Measurements from ENCODE around the gene FGF14.

Gene FGF14

DNA sequence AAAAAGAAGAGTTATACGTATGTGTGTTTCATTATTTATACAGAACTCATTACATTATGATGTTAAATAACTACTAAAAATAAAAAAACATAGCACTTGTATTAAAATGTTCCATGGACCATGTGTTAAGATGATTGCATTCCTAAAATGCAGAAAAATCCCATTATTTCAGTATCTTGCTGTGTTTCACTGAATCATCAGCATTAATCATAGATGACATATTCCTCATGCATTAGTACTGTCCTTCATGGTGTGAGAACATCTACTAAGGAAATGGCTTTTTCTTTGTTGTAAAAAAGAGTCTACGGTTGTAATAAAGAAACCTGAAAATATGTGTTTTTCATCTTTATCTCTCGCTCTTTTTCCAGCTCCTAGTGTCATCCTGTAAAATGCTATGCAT lies 416.5 kb downstream of the FGF14 start:
- no peak for DNase-seq (ENCODE audit: low read depth in 2 of 2)

DNA sequence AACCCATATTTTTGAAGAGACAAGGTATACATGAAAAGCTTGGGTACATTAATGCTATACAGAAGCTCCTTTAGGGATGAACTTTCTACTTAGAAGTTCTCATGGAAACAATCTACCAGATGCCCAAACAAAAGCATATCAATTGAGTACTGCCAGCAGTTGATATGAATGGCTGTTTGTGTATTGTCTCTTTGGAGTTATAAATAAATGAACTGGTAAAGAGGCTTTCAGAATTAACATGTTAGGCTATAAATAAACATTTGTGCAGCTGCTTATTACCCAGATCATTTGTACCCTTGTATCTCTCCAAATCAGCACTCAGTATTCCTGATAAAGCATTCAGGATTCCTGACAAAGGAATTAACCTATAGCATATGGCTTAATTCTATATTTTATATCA lies 418.9 kb downstream of the FGF14 start:
- no peak for DNase-seq (ENCODE audit: low read depth in 2 of 2)

DNA sequence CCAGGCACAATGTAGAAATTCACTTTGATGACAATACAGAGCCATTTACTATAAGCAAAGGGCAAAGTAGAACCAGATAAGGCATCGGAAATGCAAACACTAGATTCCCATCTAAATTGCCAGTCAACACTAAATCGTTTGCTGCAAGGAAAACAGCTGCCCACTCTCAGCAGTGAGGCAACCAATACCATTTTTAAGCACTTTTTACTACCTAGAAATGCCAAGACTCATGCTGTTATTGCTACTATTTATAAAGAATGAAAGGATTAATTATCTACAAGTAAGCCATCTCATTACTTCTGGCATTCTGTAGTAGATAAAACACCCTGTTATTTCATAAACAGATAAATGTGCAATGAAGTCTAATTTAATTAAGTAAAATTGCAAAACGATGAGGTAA lies 422.0 kb downstream of the FGF14 start:
- DNase-seq (ENCODE audit: low read depth in 2 of 2), result no peak

DNA sequence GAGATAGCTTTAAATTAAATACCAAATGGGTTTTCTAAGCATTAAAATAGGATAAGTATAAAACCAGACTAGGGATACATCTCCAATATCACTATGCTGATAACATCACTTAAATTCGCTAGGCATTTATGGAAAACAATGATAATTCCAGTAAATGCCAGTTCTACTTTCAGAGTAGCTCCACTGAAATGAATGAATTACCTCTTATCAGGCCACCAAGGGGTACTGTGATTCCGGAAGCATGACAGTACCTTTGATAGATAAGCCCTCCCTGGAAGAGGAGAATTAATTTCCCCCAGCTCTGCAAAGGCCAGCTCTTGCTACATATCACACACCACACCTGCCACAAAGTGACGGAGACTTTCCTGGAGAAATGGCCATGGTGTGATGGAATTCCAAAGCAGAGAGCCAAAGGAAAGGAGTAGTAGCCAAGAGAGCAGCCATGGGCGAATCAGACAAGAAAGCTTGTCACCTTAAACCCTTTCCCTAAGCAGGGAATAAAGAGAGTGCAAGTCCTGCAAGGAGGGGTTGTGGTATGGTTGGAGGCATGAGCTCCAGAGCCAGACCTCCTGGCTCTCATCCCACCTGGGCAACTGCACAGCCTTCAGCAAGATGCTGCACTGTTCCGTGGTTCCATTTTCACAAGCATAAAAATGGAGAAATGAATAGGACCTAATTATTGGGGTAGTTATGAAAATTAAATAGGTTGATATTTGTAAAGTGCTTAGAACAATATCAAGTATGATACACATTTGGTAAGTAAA lies 423.1 kb downstream of the FGF14 start:
- DNase-seq (ENCODE audit: low read depth in 2 of 2), result no peak

DNA sequence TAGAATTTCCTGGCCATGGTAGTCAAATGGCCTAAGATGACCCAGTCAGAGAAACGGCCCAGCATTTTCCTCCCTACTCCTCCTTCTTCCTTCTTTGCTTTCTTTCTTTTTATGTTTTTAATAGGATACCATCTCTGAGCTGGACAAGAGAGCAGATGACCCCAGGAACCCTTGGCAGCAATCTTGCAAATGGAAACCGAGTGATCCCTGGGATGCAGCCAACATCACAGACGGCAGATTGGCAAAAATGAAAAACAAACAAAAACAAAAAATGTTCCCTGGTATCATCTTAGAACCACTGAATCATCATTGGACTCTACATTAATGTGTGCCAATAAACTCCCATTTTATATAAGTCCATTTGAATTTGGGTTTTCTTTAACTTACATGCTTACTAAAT lies 424.4 kb downstream of the FGF14 start:
- DNase-seq (ENCODE audit: low read depth in 2 of 2), result no peak

DNA sequence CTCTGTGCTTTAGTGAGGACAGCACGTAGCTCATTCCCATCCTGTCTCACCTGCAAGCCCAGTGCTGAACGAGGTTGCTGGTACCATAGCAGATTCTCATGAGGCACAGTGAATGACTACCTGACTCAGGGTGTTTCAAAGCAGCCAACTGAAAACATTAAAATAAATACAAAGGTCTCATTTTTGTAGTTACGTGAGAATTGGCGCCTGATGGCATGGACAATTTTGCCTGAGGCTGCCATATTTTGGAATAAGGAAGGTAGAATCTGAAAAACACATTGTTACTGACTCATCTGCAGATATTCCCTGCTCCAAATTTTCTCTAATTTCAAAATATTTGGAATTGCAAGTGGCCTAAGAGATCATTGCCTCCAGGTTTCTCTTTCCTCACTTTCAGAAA lies 429.7 kb downstream of the FGF14 start:
- DNase-seq (ENCODE audit: low read depth in 2 of 2), result no peak

DNA sequence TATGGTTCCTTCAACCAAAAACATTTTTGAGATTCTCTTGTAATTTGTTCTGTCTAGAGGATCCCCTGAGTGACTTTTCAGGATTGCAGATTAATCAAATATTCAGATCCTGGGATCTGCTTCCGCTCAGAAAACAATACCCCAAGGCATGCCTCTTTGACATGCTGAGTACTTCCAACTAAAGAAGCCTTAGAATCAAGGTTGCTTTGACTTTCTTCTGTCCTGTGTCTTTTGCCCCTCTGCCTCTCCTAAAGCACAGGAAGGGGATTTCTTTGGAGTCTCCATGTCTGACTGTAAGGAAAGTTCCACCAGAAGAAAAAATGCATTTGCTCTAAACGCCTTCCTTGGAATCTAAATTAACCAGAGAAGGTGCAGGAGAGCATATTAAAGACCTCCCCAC lies 431.5 kb downstream of the FGF14 start:
- DNase-seq (ENCODE audit: low read depth in 2 of 2), result no peak

DNA sequence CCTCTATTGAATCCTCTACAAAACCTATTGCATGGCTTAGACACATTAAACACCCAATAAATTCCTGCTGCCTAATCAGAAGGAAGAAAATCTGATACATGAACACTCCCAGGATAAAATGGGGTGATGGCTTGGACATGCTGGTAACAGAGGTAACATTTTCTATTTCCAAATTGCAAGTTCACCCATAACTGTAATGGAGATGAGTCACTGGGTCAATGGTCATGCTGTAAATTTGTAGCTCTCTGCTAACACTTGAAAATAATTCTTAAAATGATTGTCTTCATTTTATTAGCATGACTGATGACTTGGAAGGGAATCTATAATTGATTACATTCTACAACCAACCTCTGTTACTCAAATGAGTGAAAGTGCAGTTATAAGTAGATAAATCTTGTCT lies 434.1 kb downstream of the FGF14 start:
- no peak for DNase-seq (ENCODE audit: low read depth in 2 of 2)

DNA sequence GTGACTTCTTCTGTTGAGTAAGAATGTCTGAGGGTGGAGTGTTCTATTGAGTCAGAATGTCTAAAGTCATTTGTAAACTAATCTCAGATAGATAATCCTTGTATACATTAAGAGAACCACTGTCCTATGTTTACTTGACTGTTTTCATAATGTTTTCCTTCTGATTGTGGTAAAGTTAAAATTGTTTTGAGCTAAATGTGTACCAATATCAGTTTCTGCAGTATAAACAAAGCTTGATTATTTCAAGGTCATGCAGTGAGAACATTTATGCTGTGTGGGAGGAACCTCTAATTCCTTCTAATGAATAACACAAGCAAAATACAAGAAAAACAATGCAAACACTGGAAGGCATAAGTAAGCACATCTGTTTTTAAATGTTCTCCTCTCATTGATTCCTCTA lies 434.6 kb downstream of the FGF14 start:
- DNase-seq (ENCODE audit: low read depth in 2 of 2), result no peak

DNA sequence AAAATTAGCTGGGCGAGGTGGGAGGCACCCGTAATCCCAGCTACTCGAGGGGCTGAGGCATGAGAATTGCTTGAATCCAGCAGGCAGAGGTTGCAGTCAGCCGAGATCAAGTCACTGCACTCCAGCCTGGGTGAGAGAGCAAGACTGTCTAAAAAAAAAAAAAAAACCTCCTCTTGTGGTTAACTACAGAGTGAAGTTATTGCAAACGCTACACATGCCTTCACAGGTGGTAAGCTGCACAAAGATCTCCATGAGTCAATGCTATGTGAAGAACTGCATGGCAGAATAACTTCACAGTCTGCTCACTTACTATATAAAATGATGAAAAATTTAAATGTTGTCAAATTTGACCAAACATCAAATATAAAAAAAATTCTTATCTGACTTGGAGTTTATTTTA lies 436.8 kb downstream of the FGF14 start:
- DNase-seq (ENCODE audit: low read depth in 2 of 2), result no peak

DNA sequence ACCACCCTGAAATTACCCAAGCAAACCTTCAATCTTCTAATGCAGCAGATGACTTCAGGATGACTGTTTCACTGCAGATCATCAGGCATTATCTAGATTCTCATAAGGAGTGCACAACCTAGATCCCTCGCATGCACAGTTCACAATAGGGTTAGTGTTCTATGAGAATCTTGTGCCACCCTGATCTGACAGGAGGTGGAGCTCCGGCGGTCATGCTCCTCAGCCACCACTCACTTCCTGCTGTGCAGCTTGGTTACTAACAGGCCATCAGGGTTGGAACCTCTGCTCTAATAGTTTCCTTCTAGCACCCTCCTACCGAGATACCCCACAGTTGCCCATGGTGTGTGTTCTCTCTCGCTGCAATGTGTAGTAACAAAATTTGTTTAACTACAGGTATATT lies 442.8 kb downstream of the FGF14 start:
- DNase-seq (ENCODE audit: low read depth in 2 of 2), result no peak

DNA sequence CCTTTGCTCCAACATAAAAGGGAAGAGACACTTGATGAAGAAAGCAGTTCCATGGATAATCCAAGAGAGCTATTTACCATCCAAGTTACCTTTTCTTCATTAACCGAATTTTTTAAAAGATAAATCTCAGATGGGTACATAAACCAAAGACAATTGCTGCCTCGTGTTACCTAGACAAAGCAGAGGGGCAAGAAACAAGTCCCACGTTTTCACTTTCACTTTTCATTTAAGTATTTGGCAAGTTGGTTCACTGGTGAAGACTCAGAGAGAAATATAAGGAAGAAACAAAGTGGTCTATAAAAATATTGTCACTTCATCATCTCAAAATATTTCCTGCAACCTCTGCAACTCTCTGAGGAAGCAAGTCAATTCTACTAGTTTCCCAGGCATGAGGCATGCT lies 446.1 kb downstream of the FGF14 start:
- DNase-seq (ENCODE audit: low read depth in 2 of 2), result no peak

DNA sequence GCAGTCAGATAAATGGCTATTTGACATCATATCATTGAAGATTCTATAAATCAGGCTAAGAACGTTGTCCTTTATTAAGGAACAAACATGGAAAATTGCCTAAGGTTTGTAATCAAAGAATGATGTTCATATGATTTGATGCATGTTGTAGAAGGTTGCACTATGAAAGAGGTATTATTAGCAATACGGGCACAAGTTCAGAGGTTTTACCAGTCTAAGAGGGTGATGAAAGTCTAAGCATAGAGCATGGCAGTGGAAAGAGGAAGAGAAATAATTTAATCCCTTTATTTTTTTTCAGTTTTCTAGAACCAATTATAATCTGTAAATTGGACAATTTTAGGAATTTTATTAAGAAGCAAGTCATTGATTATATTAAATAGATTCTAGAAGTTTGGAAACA lies 450.7 kb downstream of the FGF14 start:
- DNase-seq (ENCODE audit: low read depth in 2 of 2), result no peak

DNA sequence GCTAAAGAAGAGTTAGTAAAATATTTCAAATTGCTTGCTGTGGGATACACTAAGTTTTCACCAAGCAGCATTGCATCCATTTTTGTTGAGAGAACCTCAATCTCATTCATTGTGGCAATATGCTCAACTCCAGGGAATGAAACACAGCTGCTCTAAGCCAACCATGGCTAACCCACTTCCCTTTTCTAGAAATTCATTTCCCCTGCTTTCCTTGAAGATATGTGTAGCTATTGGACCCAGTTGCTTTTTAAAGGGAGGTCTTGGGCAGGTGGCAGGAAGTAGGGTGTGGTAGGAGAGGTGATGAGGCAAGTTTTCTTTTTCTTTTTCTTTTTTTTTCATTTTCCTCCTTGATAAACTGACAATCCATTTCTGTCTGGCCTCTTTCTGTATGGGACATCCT lies 452.2 kb downstream of the FGF14 start:
- DNase-seq (ENCODE audit: low read depth in 2 of 2), result no peak

DNA sequence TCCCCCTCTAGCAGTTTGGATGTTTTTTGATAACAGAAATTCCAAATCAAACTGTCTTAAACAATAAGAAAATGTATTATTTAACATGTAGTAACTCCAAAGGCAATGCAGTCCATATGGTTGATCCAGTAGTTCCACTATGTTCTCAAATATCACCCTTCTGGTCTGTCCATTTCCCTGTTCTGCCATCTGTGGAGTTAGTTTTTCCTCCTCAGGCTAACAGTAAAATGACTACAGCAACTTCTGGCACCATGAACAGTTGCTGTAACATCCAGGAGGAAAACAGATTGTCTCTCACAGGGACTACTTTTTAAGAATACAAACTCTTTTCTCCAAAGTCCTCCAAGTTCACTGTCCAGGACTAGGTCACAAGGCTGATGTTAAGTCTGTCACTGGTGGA lies 455.4 kb downstream of the FGF14 start:
- DNase-seq (ENCODE audit: low read depth in 2 of 2), result no peak

DNA sequence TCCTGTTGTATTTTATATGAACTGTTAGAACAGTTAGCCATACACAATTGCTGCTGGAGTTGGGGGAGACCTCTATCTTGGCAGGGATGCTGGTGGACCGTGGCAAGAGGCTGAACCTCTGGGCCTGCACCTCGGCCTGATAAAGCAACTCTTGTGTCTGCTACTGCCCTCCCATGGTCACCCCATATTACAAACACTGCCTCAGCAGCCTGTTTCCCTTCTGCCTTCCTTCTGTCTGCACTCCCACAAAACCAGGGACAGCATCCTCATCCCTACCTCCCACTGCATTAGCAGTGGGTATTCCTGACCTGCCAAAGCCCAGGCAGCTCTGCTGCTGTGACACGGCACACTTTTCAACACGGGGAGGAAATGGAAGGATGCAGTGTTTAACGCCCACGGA lies 456.4 kb downstream of the FGF14 start:
- no peak for DNase-seq (ENCODE audit: low read depth in 2 of 2)

DNA sequence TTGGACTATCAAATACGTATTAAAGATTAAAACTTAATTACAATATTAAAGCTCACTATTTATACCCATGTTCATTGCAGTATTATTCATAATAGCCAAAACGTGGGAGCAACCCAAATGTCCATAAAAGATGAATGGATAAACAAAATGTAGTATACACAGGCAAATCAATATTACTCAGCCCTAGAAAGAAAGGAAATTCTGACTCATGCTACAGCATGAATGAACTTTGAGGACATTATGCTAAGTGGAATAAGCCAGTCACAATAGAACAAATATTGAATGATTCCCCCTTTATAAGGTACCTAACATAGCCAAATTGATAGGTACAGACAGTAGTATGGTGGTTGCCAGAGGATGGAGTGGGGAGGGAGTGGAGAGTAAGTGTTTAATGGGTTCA lies 457.3 kb downstream of the FGF14 start:
- DNase-seq (ENCODE audit: low read depth in 2 of 2), result no peak

DNA sequence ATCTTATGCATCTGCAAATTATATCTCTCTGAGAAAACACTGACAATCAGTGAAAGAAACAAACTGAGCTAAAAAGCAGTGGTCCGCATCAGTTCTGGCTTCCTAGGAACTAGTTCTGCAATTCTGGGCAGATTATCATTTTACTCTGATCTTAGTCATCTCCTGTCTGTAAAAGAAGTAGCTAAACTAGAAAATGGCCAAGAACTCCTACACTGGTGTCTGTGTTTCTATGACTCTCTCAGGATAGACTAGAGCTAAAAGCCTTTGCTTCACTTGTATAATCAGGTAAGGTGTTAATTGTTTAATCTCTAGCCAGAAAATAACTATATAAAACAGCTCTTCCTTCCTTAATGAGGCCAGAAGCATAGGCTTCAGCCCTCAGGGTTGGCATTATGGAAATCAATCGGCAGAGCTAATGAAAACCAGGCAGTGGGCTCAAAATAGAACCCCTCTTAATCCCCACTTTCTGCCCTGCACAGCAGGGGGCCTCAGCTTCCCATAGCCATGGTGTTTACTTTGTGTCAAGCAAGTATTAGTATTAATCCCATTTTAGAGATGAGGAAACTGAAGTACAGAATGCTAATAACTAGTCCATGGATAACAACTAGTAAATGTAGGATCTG lies 459.2 kb downstream of the FGF14 start:
- no peak for DNase-seq (ENCODE audit: low read depth in 2 of 2)

DNA sequence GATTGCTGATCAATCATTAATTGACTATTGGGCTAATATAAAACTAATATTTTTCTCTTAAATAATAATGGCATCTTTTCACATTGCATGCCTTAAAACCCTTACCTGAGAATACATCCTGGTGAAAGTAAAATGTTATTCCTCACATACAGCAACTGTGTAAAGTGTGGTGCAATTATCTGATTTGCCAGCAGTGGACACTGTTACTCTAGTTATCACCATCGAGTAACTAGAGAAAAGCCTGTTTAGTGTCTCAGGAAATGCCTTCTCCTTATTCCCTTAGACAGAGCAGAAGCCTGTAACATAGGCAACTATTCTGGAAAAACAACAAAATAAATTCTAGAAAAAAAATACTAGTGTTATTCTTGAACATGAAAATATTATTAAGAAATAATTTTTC lies 459.8 kb downstream of the FGF14 start:
- DNase-seq (ENCODE audit: low read depth in 2 of 2), result no peak

DNA sequence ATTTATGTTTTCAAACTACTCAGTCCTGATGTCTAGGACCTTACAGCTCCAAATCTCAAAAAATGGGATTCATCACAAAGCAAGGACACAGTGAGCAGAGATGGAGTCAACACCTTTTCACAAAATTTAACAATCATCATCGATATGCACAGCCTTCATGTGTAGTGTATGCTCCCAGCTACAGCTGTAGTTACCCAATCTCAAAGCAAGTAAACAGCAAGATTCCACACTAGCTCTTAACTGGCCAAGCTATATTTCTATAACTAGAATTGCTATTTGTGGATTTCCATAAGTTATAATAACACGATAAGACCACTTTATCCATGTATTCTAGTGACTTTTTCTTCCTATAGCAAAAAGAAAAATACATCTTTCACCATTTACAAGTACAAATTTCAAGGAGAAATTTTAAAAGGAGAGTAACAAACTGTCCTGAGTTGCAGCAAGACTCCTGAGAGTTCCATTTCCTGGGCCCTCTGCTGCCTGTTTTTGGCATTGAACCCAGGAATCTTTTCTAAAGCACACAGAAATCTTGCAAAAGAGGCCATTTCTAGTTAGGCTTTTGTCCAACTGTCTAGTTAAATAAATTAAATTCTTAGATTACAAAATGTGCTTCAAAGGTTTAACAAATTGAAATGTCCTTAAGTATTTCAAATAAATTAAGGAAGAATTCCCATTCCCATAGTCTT lies 460.6 kb downstream of the FGF14 start:
- DNase-seq (ENCODE audit: low read depth in 2 of 2), result no peak

DNA sequence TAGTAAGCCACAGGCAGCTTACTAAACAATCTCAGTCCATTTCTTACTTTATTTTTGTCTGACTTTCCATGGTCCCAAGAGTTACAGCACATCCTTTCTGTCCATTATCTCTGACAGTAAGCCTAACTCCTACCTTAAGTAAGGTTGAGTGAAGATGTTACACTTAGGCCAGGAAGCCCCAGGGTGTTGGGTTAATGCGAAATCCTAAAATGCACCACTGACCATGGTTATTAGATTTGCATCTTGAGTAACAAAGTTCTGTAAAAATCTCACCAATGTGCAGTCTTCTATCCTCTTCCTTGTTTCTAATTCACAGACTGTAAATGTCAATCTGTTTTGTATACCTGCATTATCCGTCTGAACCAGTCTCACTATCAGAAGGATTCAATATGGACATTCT lies 462.5 kb downstream of the FGF14 start:
- DNase-seq (ENCODE audit: low read depth in 2 of 2), result no peak

DNA sequence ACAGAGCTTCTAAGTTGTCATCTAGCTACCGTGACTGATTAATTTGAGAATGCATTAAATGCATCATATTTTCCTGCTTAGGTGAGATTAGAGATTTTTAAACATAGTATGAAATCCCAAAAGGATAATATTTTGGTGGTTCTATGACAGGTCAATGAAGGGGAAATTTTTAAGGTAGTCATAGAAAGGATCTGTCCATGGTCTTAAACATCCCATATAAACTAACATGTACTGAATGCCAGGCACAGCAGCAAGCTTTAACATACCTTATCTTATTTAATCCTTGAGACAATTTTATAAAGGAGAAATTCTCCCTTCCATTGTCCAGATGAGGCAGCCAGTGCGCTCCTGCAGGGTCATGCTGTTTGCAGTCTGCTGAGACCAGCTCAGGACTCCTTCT lies 466.0 kb downstream of the FGF14 start:
- DNase-seq (ENCODE audit: low read depth in 2 of 2), result no peak

DNA sequence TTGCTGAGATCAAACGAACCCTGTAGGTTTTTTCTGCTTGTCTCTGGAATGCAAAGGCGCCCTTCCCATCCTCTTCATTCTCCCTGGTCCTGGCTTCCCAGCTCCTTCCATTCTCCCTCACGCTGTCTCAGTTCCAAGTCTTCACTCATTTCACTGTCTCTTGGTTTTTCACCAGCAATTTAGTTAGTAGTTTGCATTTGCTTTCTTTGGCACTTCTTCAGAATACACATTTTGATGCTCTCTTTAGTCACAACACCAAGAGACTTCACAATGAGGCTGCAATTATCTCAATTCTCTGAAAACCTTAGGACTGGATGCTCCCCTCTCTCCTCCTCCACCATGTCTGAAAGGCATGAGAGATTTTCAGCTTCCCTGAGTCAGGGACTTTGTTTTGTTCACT lies 470.7 kb downstream of the FGF14 start:
- DNase-seq (ENCODE audit: low read depth in 2 of 2), result no peak

Measured in stimulated activated CD4-positive, alpha-beta T cell treated with anti-CD3 and anti-CD28 coated beads, Interleukin-4, amount 100 ng/mL, for 48 hours (primary cell).